ENCODE measurements around the gene ACAP2.
"Not testable (repeated sequence)": the region's sequence is repeated elsewhere in the genome, so short reads cannot be mapped to it uniquely, and the experiment has no call there.

Gene ACAP2

GRCh38 chr3:195410546-195410945 is 32.3 kb downstream of the ACAP2 start:
- Mint-ChIP-seq H3K4me3 (no peak overlapping the region), H3K36me3 (peaks cover 38% of the 10 kb centered on the region), H3K27me3 (no peaks in the 10 kb centered on the region), H3K9me3 (peaks cover 6% of the 10 kb centered on the region), H3K27ac (no peak overlapping the region), H3K4me1 (peaks cover 61% of the 10 kb centered on the region)
- no peak for ATAC-seq

DNA sequence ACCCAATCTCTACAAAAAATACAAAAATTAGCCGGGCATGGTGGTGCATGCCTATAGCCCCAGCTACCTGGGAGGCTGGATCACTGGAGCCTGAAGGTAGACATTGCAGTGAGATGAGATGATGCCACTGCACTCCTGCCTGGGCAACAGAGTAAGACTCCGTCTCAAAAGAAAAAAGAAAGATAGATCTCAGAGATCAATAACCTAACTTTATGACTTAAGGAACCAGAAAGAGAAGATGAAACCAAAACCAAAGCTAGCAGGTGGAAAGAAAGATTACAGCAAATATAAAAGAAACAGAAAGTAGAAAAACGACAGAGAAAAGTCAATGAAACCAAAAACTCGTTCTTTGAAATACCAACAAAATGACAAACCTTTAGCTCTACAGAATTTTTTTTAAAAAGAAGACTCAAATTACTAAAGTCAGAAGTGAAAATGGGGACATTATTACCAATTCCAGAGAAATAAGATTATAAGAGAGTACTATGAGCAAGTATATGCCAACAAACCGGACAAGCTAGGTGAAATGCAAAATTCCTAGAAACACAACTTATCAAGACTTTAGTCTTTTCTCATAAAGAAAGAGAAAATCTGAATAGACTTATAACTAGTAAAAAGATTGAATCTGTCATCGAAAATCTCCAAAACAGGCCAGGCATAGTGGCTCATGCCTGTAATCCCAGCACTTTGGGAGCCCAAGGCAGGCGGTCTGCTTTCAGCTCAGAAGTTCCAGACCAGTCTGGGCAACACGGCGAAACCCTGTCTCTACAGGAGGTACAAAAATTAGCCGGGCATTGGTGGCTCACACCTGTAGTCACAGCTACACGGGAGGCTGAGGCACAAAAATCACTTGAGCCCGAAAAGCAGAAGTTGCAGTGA is 35.0 kb downstream of the ACAP2 start:
- peaks cover 52% of the 10 kb centered on the region for H3K4me1 Mint-ChIP-seq
- H3K36me3 Mint-ChIP-seq: peaks cover 38% of the 10 kb centered on the region
- peak overlapping the region; percentile 30 for H3K27ac Mint-ChIP-seq
- no peaks in the 10 kb centered on the region for H3K27me3 Mint-ChIP-seq
- H3K4me3 Mint-ChIP-seq: peak overlapping the region; percentile 13
- peaks cover 6% of the 10 kb centered on the region for H3K9me3 Mint-ChIP-seq
- no peak for ATAC-seq

DNA sequence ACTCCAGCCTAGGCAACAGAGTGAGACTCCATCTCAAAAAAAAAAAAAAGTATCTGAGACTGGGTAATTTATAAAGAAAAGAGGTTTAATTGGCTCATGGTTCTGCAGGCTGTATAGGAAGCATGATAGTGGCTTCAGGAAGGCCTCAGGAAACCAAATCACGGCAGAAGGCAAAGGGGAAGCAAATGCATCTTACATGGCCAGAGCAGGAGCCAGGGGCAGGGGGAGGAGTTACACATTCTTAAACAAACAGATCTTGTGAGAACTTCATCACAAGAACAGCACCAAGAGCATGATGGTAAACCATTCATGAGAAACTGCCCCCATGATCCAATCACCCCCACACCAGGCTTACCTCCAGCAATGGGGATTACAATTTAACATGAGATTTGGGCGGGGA is 37.2 kb downstream of the ACAP2 start:
- Mint-ChIP-seq H3K4me3 (no peak overlapping the region), H3K27ac (no peak overlapping the region), H3K36me3 (peaks cover 38% of the 10 kb centered on the region)

GRCh38 chr3:195403841-195404408 is 38.9 kb downstream of the ACAP2 start:
- ATAC-seq: no peak
- H3K4me3 Mint-ChIP-seq: no peak overlapping the region
- peaks cover 3% of the 10 kb centered on the region for H3K9me3 Mint-ChIP-seq
- H3K27me3 Mint-ChIP-seq: no peaks in the 10 kb centered on the region
- H3K4me1 Mint-ChIP-seq: peaks cover 52% of the 10 kb centered on the region
- no peak overlapping the region for H3K27ac Mint-ChIP-seq
- peaks cover 24% of the 10 kb centered on the region for H3K36me3 Mint-ChIP-seq

More for the DNA sequence above, 37.2 kb downstream of the ACAP2 start:
- Mint-ChIP-seq H3K4me1 (peaks cover 62% of the 10 kb centered on the region), H3K9me3 (peaks cover 6% of the 10 kb centered on the region), H3K27me3 (no peaks in the 10 kb centered on the region)
- ATAC-seq: no peak

GRCh38 chr3:195403244-195403643 is 39.6 kb downstream of the ACAP2 start:
- peaks cover 45% of the 10 kb centered on the region for H3K4me1 Mint-ChIP-seq
- no peaks in the 10 kb centered on the region for H3K27me3 Mint-ChIP-seq
- H3K9me3 Mint-ChIP-seq: peaks cover 3% of the 10 kb centered on the region
- peaks cover 17% of the 10 kb centered on the region for H3K36me3 Mint-ChIP-seq
- H3K4me3 Mint-ChIP-seq: no peak overlapping the region
- H3K27ac Mint-ChIP-seq: no peak overlapping the region
- ATAC-seq: no peak

GRCh38 chr3:195401943-195402342 is 40.9 kb downstream of the ACAP2 start:
- ATAC-seq: no peak
- Mint-ChIP-seq H3K27ac (peak overlapping the region; percentile 70), H3K9me3 (no peaks in the 10 kb centered on the region), H3K4me3 (no peak overlapping the region), H3K36me3 (peaks cover 6% of the 10 kb centered on the region), H3K27me3 (no peaks in the 10 kb centered on the region), H3K4me1 (peaks cover 48% of the 10 kb centered on the region)

GRCh38 chr3:195398460-195398859 is 44.4 kb downstream of the ACAP2 start:
- ATAC-seq, H3K4me3 Mint-ChIP-seq, H3K27me3 Mint-ChIP-seq, H3K36me3 Mint-ChIP-seq, H3K9me3 Mint-ChIP-seq, H3K27ac Mint-ChIP-seq: not testable (repeated sequence)
- peaks cover 46% of the 10 kb centered on the region for H3K4me1 Mint-ChIP-seq

GRCh38 chr3:195397524-195397923 is 45.3 kb downstream of the ACAP2 start:
- peaks cover 54% of the 10 kb centered on the region for H3K4me1 Mint-ChIP-seq
- ATAC-seq: no peak
- no peak overlapping the region for H3K4me3 Mint-ChIP-seq
- no peaks in the 10 kb centered on the region for H3K9me3 Mint-ChIP-seq
- H3K36me3 Mint-ChIP-seq: no peaks in the 10 kb centered on the region
- peak overlapping the region; percentile 48 for H3K27ac Mint-ChIP-seq
- no peaks in the 10 kb centered on the region for H3K27me3 Mint-ChIP-seq

DNA sequence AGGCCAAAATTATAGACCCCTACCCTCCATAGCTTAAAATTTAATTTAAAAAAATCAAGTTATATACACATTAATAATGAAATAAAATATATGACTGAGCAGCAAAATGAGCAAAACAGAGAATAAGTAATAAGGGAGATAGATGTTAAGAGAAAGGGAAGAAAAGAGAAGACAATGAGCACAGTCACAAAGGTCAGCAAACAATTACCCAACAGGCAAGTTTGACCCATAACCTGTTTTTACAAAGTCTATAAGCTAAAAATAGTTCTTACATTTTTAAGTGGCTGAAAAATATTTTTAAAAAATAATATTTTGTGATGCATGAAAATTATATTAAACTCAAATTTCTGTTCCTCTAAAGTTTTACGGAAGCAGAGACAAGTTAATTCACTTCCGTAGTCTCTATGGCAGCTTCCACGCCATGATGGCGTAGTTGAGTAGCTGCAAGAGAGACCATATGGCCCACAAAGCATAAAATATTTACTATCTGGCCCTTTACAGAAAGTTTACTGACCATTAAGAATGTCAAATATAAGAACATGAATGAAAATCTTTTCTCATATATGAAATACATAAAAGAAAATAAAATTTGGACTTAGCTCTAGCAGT is 47.5 kb downstream of the ACAP2 start:
- H3K4me1 Mint-ChIP-seq: peaks cover 43% of the 10 kb centered on the region
- no peaks in the 10 kb centered on the region for H3K27me3 Mint-ChIP-seq
- no peak overlapping the region for H3K4me3 Mint-ChIP-seq
- no peak for ATAC-seq
- H3K27ac Mint-ChIP-seq: no peak overlapping the region
- H3K36me3 Mint-ChIP-seq: no peaks in the 10 kb centered on the region
- no peaks in the 10 kb centered on the region for H3K9me3 Mint-ChIP-seq

DNA sequence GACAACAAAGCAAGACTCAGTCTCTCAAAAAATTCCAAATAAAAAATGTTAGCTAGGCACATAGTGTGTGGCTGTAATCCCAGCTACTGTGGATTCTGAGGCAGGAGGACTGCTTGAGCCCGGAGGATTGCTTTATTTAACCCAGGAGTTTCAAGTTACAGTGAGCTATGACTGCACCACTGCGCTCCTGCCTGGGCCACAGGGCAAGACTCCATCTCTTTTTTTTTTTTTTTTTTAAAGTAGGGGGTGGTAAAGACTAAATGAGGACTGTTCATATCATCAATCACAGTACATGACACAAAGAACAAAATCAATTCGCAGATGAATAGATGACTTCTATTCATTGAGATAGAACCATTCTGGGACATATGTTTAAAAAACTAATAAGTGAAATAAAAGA is 48.1 kb downstream of the ACAP2 start:
- Mint-ChIP-seq H3K4me1 (peaks cover 41% of the 10 kb centered on the region), H3K27ac (peak overlapping the region; percentile 72), H3K9me3 (no peaks in the 10 kb centered on the region), H3K4me3 (no peak overlapping the region), H3K36me3 (no peaks in the 10 kb centered on the region), H3K27me3 (no peaks in the 10 kb centered on the region)
- ATAC-seq: no peak

DNA sequence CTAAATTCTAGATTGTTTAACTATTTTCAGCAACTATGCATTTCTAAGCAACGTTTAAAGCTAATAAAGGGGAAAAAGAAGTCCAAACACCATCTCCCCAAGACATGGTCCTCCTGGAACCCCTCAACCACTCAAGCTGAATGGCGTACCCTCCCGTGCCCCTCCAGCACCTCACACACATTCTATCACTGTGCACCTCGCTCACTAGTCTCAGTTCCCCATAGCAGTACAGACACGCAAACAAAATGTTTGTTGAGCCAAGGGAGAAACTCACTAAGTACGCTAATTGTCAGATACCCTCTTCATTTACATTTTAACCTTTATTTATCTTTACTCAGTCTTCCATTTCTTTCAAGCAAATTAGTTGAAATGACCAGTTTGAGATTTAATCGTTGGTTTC is 48.8 kb downstream of the ACAP2 start:
- H3K36me3 Mint-ChIP-seq: no peaks in the 10 kb centered on the region
- ATAC-seq: peak; percentile 82
- H3K4me1 Mint-ChIP-seq: peaks cover 41% of the 10 kb centered on the region
- no peaks in the 10 kb centered on the region for H3K9me3 Mint-ChIP-seq
- H3K27me3 Mint-ChIP-seq: no peaks in the 10 kb centered on the region
- peak overlapping the region; percentile 7 for H3K4me3 Mint-ChIP-seq
- H3K27ac Mint-ChIP-seq: peak overlapping the region; percentile 72

GRCh38 chr3:195388380-195388779 is 54.4 kb downstream of the ACAP2 start:
- Mint-ChIP-seq H3K4me1 (peaks cover 20% of the 10 kb centered on the region), H3K27me3 (no peaks in the 10 kb centered on the region)

DNA sequence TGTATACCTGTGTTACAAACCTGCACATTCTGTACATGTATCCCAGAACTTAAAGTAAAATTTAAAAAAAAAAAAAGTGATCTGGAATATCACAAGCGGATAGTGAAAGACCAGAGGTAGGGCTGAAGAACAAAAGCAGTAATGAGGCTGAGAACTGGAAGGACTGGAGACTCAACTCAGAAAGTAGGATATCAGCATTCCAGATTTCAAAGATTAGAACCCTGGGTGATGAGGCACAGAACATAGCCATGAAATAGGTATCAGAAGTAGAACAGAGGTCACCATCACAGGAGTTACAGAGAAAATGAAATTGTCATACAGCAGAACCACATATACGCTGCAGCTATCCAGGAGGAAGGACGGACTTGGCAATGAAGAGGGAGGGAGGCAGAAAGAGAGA is 56.1 kb downstream of the ACAP2 start:
- Mint-ChIP-seq H3K4me1 (peaks cover 23% of the 10 kb centered on the region), H3K27ac (no peak overlapping the region), H3K4me3 (no peak overlapping the region), H3K27me3 (no peaks in the 10 kb centered on the region), H3K36me3 (peaks cover 25% of the 10 kb centered on the region), H3K9me3 (no peaks in the 10 kb centered on the region)
- no peak for ATAC-seq

More at GRCh38 chr3:195388380-195388779, 54.4 kb downstream of the ACAP2 start:
- Mint-ChIP-seq H3K4me3 (no peak overlapping the region), H3K9me3 (no peaks in the 10 kb centered on the region), H3K27ac (no peak overlapping the region), H3K36me3 (peaks cover 15% of the 10 kb centered on the region)
- no peak for ATAC-seq

DNA sequence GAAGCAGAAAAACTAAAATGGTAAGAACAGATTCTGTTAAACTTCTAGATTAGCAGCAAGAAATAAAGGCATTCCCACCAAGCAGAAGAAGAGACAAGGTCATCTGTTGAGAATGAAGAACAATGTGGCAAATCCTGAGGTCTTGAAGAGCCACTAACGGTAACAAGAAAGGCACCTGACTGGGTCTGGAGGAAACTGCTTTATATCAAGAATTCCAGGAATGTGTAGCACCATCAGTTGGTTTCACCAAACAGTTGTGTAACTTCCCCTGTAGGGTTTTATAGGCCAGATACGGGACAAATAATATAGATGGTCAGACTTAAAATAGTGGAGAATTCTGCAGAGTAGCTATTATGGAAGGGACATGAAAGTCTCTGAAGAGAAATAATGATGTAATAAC is 57.3 kb downstream of the ACAP2 start:
- H3K27me3 Mint-ChIP-seq: no peaks in the 10 kb centered on the region
- ATAC-seq: no peak
- no peaks in the 10 kb centered on the region for H3K9me3 Mint-ChIP-seq
- H3K36me3 Mint-ChIP-seq: peaks cover 31% of the 10 kb centered on the region
- no peak overlapping the region for H3K27ac Mint-ChIP-seq
- H3K4me1 Mint-ChIP-seq: peaks cover 23% of the 10 kb centered on the region
- no peak overlapping the region for H3K4me3 Mint-ChIP-seq

- Mint-ChIP-seq H3K4me3 (no peak overlapping the region), H3K9me3 (no peaks in the 10 kb centered on the region), H3K36me3 (peaks cover 32% of the 10 kb centered on the region), H3K27me3 (no peaks in the 10 kb centered on the region), H3K27ac (no peak overlapping the region), H3K4me1 (peaks cover 23% of the 10 kb centered on the region)
- no peak for ATAC-seq
These were observed 57.9 kb downstream of the ACAP2 start for GRCh38 chr3:195384952-195385351.

DNA sequence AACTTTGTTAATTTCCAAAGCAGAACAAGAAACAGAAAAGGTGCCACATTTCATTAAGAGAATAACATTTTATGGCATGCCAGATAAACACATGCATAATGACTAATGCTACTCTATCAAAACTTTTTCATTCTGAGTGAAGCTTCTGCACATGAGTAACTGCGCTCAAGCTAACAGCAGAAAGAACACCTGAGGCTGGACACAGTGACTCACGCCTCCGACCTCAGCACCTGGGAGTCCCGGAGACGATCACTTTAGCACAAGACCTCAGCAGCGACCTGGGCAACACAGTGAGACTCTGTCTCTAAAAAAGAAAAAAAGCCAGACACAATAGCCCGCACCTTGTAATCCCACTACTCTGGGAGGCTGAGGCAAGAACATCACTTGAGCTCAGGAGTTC is 70.6 kb downstream of the ACAP2 start:
- Mint-ChIP-seq H3K4me1 (peaks cover 14% of the 10 kb centered on the region), H3K4me3 (no peak overlapping the region), H3K9me3 (no peaks in the 10 kb centered on the region), H3K27me3 (no peaks in the 10 kb centered on the region), H3K36me3 (peaks cover 36% of the 10 kb centered on the region), H3K27ac (no peak overlapping the region)
- ATAC-seq: no peak

All from stimulated activated memory B cell treated with anti-CD40 and anti-IgM and Interleukin-4, amounts not matched to agents 10 μg/mL and 1 μg/mL and 100 μg/mL, for 72 hours (primary cell).